MG63 (cell line): ENCODE data around the gene FBXO28. TPM values are rescaled to one million over a fixed set of nuclear protein-coding genes. Genes with fewer than 3 reads are reported as not detected.
"Not testable (repeated sequence)": the region's sequence is repeated elsewhere in the genome, so short reads cannot be mapped to it uniquely, and the experiment has no call there.

Experiments
- DNase-seq: peaks from one replicate; pipeline ENCODE4 v3.0.0-alpha.2; 2020
- H3K27me3 ChIP-seq: fragments of 250-450 bp; sonication (Bioruptor Pico); 2 replicates; pipeline ENCODE4 v1.5.1; 2020; ENCODE audit warnings: mild to moderate bottlenecking, moderate library complexity
- H3K36me3 ChIP-seq: fragments of 250-450 bp; sonication (Bioruptor Pico); 2 replicates; pipeline ENCODE4 v1.5.1; 2020; ENCODE audit warnings: mild to moderate bottlenecking, moderate library complexity
- H3K4me3 ChIP-seq: fragments of 250-450 bp; sonication (Bioruptor Pico); 2 replicates; pipeline ENCODE4 v1.5.1; 2020; ENCODE audit warnings: mild to moderate bottlenecking, moderate library complexity
- H3K9me3 ChIP-seq: fragments of 250-450 bp; sonication (Bioruptor Pico); 2 replicates; pipeline ENCODE4 v1.5.1; 2020; ENCODE audit warnings: mild to moderate bottlenecking, moderate library complexity
- total RNA-seq: library from RNA; depleted of rRNA; stranded (reverse); fragments of >200 nt; shearing (Covaris generic); gene quantifications from 2 replicates; pipeline ENCODE4 v1.2.3, GENCODE V29; 2014; ENCODE audit warnings: low replicate concordance; rRNA removed

The FBXO28 gene
- 34.1 and 40.2 TPM in 2 replicates for total RNA-seq

- Histone ChIP-seq H3K4me3 (peak within 1 kb of the TSS; percentile 95), H3K9me3 (no peaks in the 10 kb centered on the region), H3K27me3 (no peaks in the 10 kb centered on the region; the same call in 1 of the 2 replicates), H3K36me3 (peaks cover 13% of the 10 kb centered on the region)
- peak; percentile 98 for DNase-seq
These were observed at the start of gene FBXO28 for GRCh38 chr1:224113918-224114786. FBXO28 (plus strand) TSS chr1:224114111; CDS start chr1:224114130, 19 bp downstream.

- no peak for DNase-seq
- H3K9me3 ChIP-seq, result no peaks in the 10 kb centered on the region
- H3K36me3 ChIP-seq, result no peaks in the 10 kb centered on the region
- no peaks in the 10 kb centered on the region for H3K27me3 ChIP-seq
- H3K4me3 ChIP-seq, result no peak overlapping the region
These were observed 49.8 kb upstream of the FBXO28 start for GRCh38 chr1:224064150-224064549.

GRCh38 chr1:224065455-224065854 is 48.5 kb upstream of the FBXO28 start:
- Histone ChIP-seq H3K9me3 (no peaks in the 10 kb centered on the region), H3K27me3 (no peaks in the 10 kb centered on the region), H3K4me3 (no peak overlapping the region), H3K36me3 (no peaks in the 10 kb centered on the region)
- peak; percentile 13 for DNase-seq

GRCh38 chr1:224067207-224067606 is 46.7 kb upstream of the FBXO28 start:
- no peak for DNase-seq
- Histone ChIP-seq H3K4me3 (no peak overlapping the region), H3K9me3 (no peaks in the 10 kb centered on the region), H3K27me3 (no peaks in the 10 kb centered on the region), H3K36me3 (no peaks in the 10 kb centered on the region)

- no peaks in the 10 kb centered on the region for H3K36me3 ChIP-seq
- no peak for DNase-seq
- 0 out of 2 replicates have a peak, but pooled peaks cover under 1% of the 10 kb centered on the region for H3K27me3 ChIP-seq
- no peak overlapping the region for H3K4me3 ChIP-seq
- H3K9me3 ChIP-seq, result no peaks in the 10 kb centered on the region
These were observed 46.1 kb upstream of the FBXO28 start for GRCh38 chr1:224067621-224068457.

GRCh38 chr1:224068458-224069072 is 45.3 kb upstream of the FBXO28 start:
- Histone ChIP-seq H3K4me3 (no peak overlapping the region), H3K36me3 (no peaks in the 10 kb centered on the region), H3K9me3 (no peaks in the 10 kb centered on the region; the same call in 1 of the 2 replicates), H3K27me3 (0 out of 2 replicates have a peak, but pooled peaks cover 4% of the 10 kb centered on the region)
- DNase-seq, result no peak

GRCh38 chr1:224069138-224069537 is 44.8 kb upstream of the FBXO28 start:
- H3K9me3 ChIP-seq, result no peaks in the 10 kb centered on the region; the same call in none of the 2 replicates

GRCh38 chr1:224070521-224070920 is 43.4 kb upstream of the FBXO28 start:
- Histone ChIP-seq H3K27me3 (0 out of 2 replicates have a peak, but pooled peaks cover 5% of the 10 kb centered on the region), H3K9me3 (no peaks in the 10 kb centered on the region; the same call in none of the 2 replicates), H3K36me3 (no peaks in the 10 kb centered on the region), H3K4me3 (no peak overlapping the region)
- DNase-seq, result no peak

More at GRCh38 chr1:224069138-224069537, 44.8 kb upstream of the FBXO28 start:
- H3K4me3 ChIP-seq, result no peak overlapping the region
- no peak for DNase-seq
- H3K27me3 ChIP-seq, result 0 out of 2 replicates have a peak, but pooled peaks cover 5% of the 10 kb centered on the region
- no peaks in the 10 kb centered on the region for H3K36me3 ChIP-seq

- H3K27me3 ChIP-seq, result peaks cover 9% of the 10 kb centered on the region; the same call in 1 of the 2 replicates
These were observed 37.5 kb upstream of the FBXO28 start for GRCh38 chr1:224076407-224076806.

GRCh38 chr1:224079644-224080043 is 34.3 kb upstream of the FBXO28 start:
- DNase-seq, H3K4me3 ChIP-seq, H3K27me3 ChIP-seq, H3K9me3 ChIP-seq, H3K36me3 ChIP-seq: not testable (repeated sequence)

More at GRCh38 chr1:224076407-224076806, 37.5 kb upstream of the FBXO28 start:
- Histone ChIP-seq H3K4me3 (no peak overlapping the region), H3K36me3 (no peaks in the 10 kb centered on the region), H3K9me3 (no peaks in the 10 kb centered on the region; the same call in none of the 2 replicates)
- no peak for DNase-seq

GRCh38 chr1:224080115-224080774 is 33.7 kb upstream of the FBXO28 start:
- Histone ChIP-seq H3K27me3 (peaks cover 7% of the 10 kb centered on the region; the same call in 1 of the 2 replicates), H3K4me3 (no peak overlapping the region), H3K9me3 (no peaks in the 10 kb centered on the region), H3K36me3 (no peaks in the 10 kb centered on the region)
- no peak for DNase-seq

GRCh38 chr1:224081604-224082003 is 32.3 kb upstream of the FBXO28 start:
- Histone ChIP-seq H3K27me3 (peaks cover 12% of the 10 kb centered on the region), H3K4me3 (no peak overlapping the region), H3K9me3 (no peaks in the 10 kb centered on the region), H3K36me3 (no peaks in the 10 kb centered on the region)
- DNase-seq, result no peak

GRCh38 chr1:224082146-224082545 is 31.8 kb upstream of the FBXO28 start:
- Histone ChIP-seq H3K27me3 (peaks cover 10% of the 10 kb centered on the region), H3K36me3 (no peaks in the 10 kb centered on the region), H3K4me3 (no peak overlapping the region), H3K9me3 (no peaks in the 10 kb centered on the region)
- DNase-seq, result no peak

GRCh38 chr1:224084867-224085266 is 29.0 kb upstream of the FBXO28 start:
- Histone ChIP-seq H3K9me3 (no peaks in the 10 kb centered on the region), H3K4me3 (no peak overlapping the region), H3K27me3 (peaks cover 10% of the 10 kb centered on the region), H3K36me3 (no peaks in the 10 kb centered on the region)
- no peak for DNase-seq

GRCh38 chr1:224085421-224086108 is 28.3 kb upstream of the FBXO28 start:
- Histone ChIP-seq H3K27me3 (peaks cover 10% of the 10 kb centered on the region), H3K9me3 (no peaks in the 10 kb centered on the region), H3K36me3 (no peaks in the 10 kb centered on the region), H3K4me3 (no peak overlapping the region)
- no peak for DNase-seq
